Loucy (cell line): Measurements from ENCODE around the gene TACR2.

Source experiments
- H2AFZ ChIP-seq: fragments of 200-600 bp; sonication (generic); 2 replicates; pipeline ENCODE4 v1.6.0; 2016; ENCODE audit warnings: antibody characterized with exemption, mild to moderate bottlenecking, low read length, moderate library complexity
- H3F3A ChIP-seq: fragments of 200-600 bp; 2 replicates; pipeline ENCODE4 v1.6.0; 2016; ENCODE audit warnings: antibody characterized with exemption, low read depth, mild to moderate bottlenecking
- H3K27me3 ChIP-seq: fragments of 200-600 bp; sonication (generic); 2 replicates; pipeline ENCODE4 v1.6.1; 2014; ENCODE audit warnings: low read length, mild to moderate bottlenecking; ENCODE audit not compliant: insufficient read depth, poor library complexity, severe bottlenecking
- H3K36me3 ChIP-seq: fragments of 200-600 bp; sonication (generic); 2 replicates; pipeline ENCODE4 v1.6.1; 2016; ENCODE audit warnings: low read length; ENCODE audit not compliant: insufficient read depth
- H3K4me1 ChIP-seq: fragments of 200-600 bp; sonication (generic); 2 replicates; pipeline ENCODE4 v1.5.1; 2014; ENCODE audit warnings: low read length, mild to moderate bottlenecking; ENCODE audit not compliant: insufficient read depth, poor library complexity, severe bottlenecking
- H3K4me2 ChIP-seq: fragments of 200-600 bp; sonication (generic); 2 replicates; pipeline ENCODE4 v1.6.0; 2014; ENCODE audit warnings: antibody characterized with exemption, low read length, low read depth, mild to moderate bottlenecking; ENCODE audit not compliant: poor library complexity, severe bottlenecking
- H3K4me3 ChIP-seq: fragments of 200-600 bp; sonication (generic); 2 replicates; pipeline ENCODE4 v1.5.1; 2014; ENCODE audit warnings: low read length, mild to moderate bottlenecking, mixed read lengths; ENCODE audit not compliant: poor library complexity, severe bottlenecking
- H3K79me2 ChIP-seq: fragments of 200-600 bp; sonication (generic); 2 replicates; pipeline ENCODE4 v1.6.1; 2014; ENCODE audit warnings: low read length; ENCODE audit not compliant: insufficient read depth
- H3K9ac ChIP-seq: fragments of 200-600 bp; sonication (generic); 2 replicates; pipeline ENCODE4 v1.6.0; 2014; ENCODE audit warnings: mild to moderate bottlenecking, low read depth, low read length, moderate library complexity; ENCODE audit not compliant: poor library complexity, severe bottlenecking
- H3K9me2 ChIP-seq: fragments of 200-600 bp; sonication (generic); replicated peaks from 2 replicates; pipeline ENCODE4 v1.6.1; 2016; ENCODE audit warnings: low read depth, low read length, mixed read lengths
- H3K9me3 ChIP-seq: fragments of 200-600 bp; sonication (generic); 2 replicates; pipeline ENCODE4 v1.6.1; 2014; ENCODE audit warnings: mild to moderate bottlenecking, antibody characterized with exemption, low read length, low read depth; ENCODE audit not compliant: insufficient read depth
- H4K20me1 ChIP-seq: fragments of 200-600 bp; sonication (generic); 2 replicates; pipeline ENCODE4 v1.6.0; 2014; ENCODE audit warnings: antibody characterized with exemption, low read length, mild to moderate bottlenecking; ENCODE audit not compliant: insufficient read depth, poor library complexity, severe bottlenecking
- EZH2phosphoT487 ChIP-seq: fragments of 200-600 bp; IDR thresholded peaks from 2 replicates; pipeline ENCODE4 v1.6.1; 2018; ENCODE audit warnings: antibody characterized with exemption, mild to moderate bottlenecking, moderate library complexity, borderline replicate concordance
- TF ChIP-seq, protein P1 (sequence below): fragments of 200-600 bp; sonication (generic); conservative IDR thresholded peaks from 2 replicates; pipeline ENCODE4 v1.5.1; 2014; ENCODE audit warnings: mild to moderate bottlenecking, antibody characterized with exemption, low read length

TACR2 gene

DNA sequence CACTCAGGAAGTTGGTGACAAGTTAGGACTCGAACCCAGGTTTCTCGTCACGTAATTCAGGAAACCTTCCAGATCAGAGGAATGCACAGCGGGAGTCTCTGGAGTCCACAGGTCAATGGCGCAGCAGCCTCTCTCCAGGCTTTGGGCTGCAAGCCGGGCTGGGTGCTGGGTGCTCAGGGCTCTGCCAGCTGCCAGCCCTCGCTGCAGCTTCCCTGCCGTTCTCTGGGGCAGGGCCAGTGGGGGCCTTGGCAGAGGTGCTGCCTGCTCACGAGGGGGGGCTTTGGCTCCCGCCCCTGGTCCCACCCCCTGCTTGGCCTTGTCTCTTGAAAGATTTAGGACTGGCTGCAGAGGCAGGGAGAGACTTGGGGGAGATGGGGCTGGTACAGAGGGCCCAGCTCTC, at the start of gene TACR2:
TACR2 (minus strand) TSS at position 224 of the 400 bp plus-strand sequence. CDS start 595 bp downstream, outside the sequence.
- H3K9me3 ChIP-seq, result no peaks in the 10 kb centered on the region
- H3K9me2 ChIP-seq, result no peaks in the 10 kb centered on the region
- no peaks in the 10 kb centered on the region for H3K4me1 ChIP-seq
- no peaks in the 10 kb centered on the region for H3K79me2 ChIP-seq
- H3K4me3 ChIP-seq, result no peak within 1 kb of the TSS
- H3K4me2 ChIP-seq, result no peak within 1 kb of the TSS
- H3K27me3 ChIP-seq, result no peaks in the 10 kb centered on the region
- no peak within 1 kb of the TSS for H2AFZ ChIP-seq
- H3K36me3 ChIP-seq, result no peaks in the 10 kb centered on the region
- H3F3A ChIP-seq, result no peaks in the 10 kb centered on the region
- no peak within 1 kb of the TSS for H3K9ac ChIP-seq
- H4K20me1 ChIP-seq, result no peaks in the 10 kb centered on the region
- TF ChIP-seq EZH2phosphoT487, result no peak
- TF ChIP-seq, protein P1, sequence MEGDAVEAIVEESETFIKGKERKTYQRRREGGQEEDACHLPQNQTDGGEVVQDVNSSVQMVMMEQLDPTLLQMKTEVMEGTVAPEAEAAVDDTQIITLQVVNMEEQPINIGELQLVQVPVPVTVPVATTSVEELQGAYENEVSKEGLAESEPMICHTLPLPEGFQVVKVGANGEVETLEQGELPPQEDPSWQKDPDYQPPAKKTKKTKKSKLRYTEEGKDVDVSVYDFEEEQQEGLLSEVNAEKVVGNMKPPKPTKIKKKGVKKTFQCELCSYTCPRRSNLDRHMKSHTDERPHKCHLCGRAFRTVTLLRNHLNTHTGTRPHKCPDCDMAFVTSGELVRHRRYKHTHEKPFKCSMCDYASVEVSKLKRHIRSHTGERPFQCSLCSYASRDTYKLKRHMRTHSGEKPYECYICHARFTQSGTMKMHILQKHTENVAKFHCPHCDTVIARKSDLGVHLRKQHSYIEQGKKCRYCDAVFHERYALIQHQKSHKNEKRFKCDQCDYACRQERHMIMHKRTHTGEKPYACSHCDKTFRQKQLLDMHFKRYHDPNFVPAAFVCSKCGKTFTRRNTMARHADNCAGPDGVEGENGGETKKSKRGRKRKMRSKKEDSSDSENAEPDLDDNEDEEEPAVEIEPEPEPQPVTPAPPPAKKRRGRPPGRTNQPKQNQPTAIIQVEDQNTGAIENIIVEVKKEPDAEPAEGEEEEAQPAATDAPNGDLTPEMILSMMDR, result no peak

DNA sequence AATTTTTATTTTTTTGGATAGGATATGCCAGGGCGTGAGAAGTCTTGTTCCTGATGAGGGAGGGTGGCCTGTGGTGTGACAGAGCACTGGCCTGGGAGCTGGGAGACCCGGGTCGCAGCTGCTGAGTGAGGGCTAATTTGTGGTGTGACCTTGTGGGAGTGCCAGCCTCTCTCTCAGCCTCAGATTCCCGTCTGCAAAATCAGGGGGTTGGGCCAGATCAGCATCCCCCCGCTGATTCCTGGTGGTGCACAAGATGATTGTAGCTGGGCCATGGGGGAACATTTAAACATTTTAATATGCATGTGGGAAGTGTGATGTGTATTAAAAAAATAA, 49.4 kb upstream of the TACR2 start:
- H3F3A ChIP-seq, result no peaks in the 10 kb centered on the region
- H3K4me3 ChIP-seq, result no peak overlapping the region
- H3K79me2 ChIP-seq, result no peaks in the 10 kb centered on the region
- H3K4me2 ChIP-seq, result no peak overlapping the region
- no peaks in the 10 kb centered on the region for H3K9me3 ChIP-seq
- no peak for TF ChIP-seq EZH2phosphoT487
- TF ChIP-seq, protein P1, result no peak
- peaks cover 32% of the 10 kb centered on the region for H3K4me1 ChIP-seq
- no peaks in the 10 kb centered on the region for H3K27me3 ChIP-seq
- no peaks in the 10 kb centered on the region for H3K36me3 ChIP-seq
- H3K9ac ChIP-seq, result no peak overlapping the region
- H4K20me1 ChIP-seq, result no peaks in the 10 kb centered on the region
- no peaks in the 10 kb centered on the region for H3K9me2 ChIP-seq
- H2AFZ ChIP-seq, result no peak overlapping the region

DNA sequence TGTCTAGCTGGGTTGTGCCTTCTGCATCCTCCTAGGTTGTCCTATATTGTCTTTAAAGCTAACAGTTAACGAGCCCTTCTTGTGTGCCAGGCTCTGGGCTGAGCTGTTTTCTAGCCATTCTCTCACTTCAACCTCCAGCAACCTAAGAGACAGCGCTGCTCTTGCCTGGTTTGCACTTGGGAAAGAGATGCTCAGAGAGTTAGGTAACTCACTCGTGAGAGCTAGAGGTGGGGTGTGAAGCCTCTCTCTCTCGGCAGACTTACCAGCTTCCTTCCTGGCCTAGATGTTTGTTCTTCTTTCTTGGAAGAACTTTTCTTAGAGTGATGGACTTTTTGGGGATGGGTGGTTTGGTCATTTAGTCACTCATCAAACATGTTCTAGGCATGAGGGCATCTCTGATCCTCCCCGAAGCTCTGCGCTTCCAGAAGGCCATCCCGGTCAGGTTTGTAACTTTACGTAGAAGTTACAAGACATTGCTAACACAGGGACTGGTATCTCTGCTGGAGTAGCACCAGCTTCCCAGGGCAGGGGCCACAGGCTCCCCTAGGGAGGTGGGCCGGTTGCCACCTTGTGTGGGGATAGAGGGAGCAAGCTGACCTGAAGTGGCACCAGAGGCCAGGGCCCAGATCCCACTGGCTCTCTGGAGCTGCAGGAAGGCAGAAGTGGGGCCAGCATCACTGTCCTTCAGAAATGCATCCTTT, 48.9 kb upstream of the TACR2 start:
- no peak overlapping the region for H3K9ac ChIP-seq
- H3K27me3 ChIP-seq, result no peaks in the 10 kb centered on the region
- no peak overlapping the region for H3K4me2 ChIP-seq
- no peaks in the 10 kb centered on the region for H3F3A ChIP-seq
- H3K9me2 ChIP-seq, result no peaks in the 10 kb centered on the region
- TF ChIP-seq, protein P1, result no peak
- TF ChIP-seq EZH2phosphoT487, result no peak
- no peaks in the 10 kb centered on the region for H4K20me1 ChIP-seq
- H3K4me1 ChIP-seq, result peaks cover 34% of the 10 kb centered on the region
- H3K4me3 ChIP-seq, result no peak overlapping the region
- no peaks in the 10 kb centered on the region for H3K36me3 ChIP-seq
- H3K9me3 ChIP-seq, result no peaks in the 10 kb centered on the region
- H2AFZ ChIP-seq, result no peak overlapping the region
- H3K79me2 ChIP-seq, result no peaks in the 10 kb centered on the region
